Measurements from ENCODE around the gene FPR2.
"Not testable (repeated sequence)": the region's sequence is repeated elsewhere in the genome, so short reads cannot be mapped to it uniquely, and the experiment has no call there.

The FPR2 gene, protein sequence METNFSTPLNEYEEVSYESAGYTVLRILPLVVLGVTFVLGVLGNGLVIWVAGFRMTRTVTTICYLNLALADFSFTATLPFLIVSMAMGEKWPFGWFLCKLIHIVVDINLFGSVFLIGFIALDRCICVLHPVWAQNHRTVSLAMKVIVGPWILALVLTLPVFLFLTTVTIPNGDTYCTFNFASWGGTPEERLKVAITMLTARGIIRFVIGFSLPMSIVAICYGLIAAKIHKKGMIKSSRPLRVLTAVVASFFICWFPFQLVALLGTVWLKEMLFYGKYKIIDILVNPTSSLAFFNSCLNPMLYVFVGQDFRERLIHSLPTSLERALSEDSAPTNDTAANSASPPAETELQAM

GRCh38 chr19:51760697-51761356, at the start of gene FPR2:
FPR2 (plus strand) TSS chr19:51761180; CDS start chr19:51768659, 7,479 bp downstream.
- no peak for DNase-seq (ENCODE audit: low spot score)

DNA sequence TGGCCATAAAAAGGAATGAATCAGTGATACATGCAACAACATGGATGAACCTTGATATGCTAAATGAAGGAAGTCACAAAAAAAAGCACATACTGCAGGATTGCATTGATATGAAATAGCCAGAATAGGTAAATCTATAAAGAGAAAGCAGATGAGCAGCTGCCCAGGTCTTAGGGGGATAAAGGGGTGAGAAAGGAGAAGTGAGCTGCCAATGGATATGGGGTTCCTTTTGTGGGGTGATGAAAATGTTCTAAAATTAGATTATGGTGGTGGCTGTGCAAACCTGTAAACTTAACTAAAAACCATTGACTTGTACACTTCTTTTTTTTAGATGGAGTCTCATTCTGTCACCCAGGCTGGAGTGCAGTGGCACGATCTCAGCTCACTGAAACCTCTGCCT, 49.3 kb upstream of the FPR2 start:
- no peak for DNase-seq (ENCODE audit: low spot score)

DNA sequence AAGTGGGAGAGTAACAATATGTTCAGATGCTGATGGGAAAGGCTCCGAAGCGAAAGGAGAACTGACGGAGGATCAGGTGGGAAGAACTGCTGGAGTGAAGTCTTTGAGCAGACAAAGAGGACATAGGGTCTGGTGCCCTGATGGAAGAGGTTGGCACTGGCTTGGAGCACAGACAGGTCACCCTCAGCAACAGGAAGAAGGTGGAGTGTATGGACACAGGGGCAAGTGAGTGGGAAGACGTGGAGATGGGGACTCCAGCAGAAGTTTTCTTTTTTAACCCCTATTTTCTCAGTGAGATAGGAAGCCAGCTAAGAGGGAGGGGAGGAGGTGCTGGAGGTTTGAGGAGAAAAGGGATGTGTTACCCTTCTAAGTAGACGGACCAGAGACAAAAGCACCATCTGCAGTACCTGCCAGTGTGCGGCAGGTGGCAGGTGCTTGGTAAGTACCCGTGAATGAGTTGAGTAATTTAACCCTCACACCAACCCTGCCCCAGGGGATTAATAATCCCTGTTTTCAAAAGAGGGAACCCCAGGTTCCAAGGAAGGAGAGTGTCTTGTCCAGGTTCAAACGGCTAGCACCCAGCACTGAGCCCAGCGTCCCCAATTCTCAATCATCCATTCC, 48.4 kb upstream of the FPR2 start:
- peak; percentile 45 for DNase-seq (ENCODE audit: low spot score)

- DNase-seq (ENCODE audit: low spot score), result no peak
Measured at GRCh38 chr19:51713319-51714285, 47.4 kb upstream of the FPR2 start.

DNA sequence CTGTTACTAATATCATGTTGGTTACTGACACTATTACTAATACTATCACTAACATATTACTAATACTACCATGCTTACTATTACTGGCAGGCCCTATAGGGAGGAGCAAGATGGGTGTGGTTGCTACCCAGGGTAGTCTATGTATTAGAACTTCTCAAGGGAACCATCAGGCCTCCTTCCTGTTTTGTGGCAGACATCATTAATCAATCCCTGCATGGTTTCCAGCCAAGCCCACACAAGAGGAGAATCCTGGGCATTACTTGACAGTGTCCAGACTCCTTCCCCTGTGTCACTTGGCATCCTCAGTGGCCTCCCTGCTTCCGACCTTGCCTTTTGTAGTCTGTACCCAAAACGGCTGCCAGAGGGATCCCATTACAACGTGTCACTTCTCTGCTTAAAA, 46.1 kb upstream of the FPR2 start:
- DNase-seq (ENCODE audit: low spot score), result no peak

GRCh38 chr19:51715850-51716249, 45.1 kb upstream of the FPR2 start:
- DNase-seq (ENCODE audit: low spot score), result no peak

DNA sequence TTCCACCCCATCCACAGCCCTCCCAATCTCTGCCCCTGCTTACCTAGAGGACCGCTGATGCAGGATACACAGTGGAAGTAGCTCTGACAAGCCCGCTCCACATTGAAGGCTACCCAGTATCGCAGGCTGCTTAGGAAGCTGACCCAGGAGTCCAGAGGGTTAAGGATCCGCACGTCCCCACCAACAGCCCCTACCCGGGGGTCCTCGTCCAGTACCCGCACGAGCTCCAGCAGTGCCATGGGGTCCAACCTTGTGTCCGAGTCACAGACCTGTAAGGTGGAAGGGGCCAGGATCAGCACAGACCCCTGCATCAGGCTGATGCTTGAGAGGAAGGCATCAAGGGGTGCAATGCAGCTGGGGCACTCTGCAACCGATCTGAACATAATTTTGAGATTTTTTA, 44.1 kb upstream of the FPR2 start:
- no peak for DNase-seq (ENCODE audit: low spot score)

DNA sequence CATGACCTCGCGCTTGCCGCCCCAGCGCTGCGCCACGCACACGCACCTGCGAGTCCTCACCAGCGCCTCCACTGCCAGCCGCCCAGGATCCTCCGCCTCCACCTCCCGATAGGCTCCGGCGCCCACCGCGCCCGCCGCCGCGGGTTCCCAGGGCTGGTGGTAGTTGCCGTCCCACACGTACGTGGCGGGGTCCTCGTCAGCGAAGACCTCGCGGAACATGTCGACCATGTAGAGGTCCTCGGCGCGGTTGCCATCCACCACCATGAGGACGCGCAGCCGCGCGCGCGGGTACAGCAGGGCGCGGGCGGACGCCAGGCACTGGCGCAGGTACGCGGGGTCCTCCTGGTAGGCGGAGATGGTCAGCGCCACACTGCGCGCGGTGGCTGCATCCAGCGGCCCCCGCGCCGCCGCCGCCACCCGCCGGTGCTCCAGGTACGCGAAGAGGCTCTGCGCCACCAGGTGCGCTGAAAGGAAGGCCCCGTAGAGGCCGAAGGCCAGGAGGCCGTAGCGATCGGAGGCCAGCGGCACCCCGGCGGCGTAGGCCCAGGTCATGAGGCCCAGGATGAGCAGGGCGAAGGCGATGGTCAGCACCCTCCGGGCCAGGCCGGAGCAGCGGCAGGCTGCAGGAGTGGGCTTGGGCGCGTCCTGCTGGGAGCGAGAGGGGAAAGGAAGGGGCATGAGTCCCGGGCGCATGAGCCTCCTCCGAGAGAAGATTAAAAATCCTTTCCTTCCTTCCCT, 41.6 kb upstream of the FPR2 start:
- no peak for DNase-seq (ENCODE audit: low spot score)

DNA sequence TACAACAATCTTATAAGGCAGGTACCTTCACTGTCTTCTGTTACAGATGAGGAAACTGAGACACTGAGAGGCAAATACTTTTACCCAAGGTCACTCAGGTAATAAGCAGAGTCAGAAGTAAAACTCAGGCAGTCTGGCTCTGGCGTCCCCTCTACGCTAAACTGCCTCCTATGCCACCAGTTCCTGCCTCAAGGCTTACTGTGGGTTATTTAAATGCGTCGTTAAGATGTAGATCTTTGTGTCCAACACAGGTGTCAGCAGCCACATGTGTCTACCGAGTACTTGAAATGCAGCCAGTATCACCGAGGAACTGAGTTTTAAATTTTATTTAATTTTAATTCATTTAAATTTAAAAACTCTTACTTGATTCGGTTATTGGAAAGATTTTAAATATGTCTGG, 39.1 kb upstream of the FPR2 start:
- no peak for DNase-seq (ENCODE audit: low spot score)

DNA sequence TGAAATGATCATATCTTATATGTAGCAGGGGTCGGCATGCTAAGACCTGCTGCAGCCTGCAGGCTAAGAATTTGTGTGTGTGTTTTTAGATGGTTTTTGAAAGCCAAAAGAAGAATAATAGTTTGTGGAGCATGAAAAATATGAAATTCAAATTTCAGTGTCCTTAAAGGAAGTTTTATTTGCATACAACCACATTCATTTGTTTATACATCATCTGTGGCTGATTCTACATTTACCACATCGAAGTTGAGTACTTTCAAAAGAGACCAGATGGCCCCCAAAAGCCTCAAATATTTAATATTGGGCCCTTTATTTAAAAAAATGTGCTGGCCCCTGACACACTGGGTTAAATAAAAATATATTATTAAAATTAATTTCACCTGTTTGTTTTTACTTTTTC, 38.5 kb upstream of the FPR2 start:
- DNase-seq (ENCODE audit: low spot score), result no peak

- no peak for DNase-seq (ENCODE audit: low spot score)
Measured at GRCh38 chr19:51724543-51724942, 36.4 kb upstream of the FPR2 start.

- no peak for DNase-seq (ENCODE audit: low spot score)
Measured at GRCh38 chr19:51726049-51726448, 34.9 kb upstream of the FPR2 start.

- no peak for DNase-seq (ENCODE audit: low spot score)
Measured at GRCh38 chr19:51727349-51727880, 33.6 kb upstream of the FPR2 start.

DNA sequence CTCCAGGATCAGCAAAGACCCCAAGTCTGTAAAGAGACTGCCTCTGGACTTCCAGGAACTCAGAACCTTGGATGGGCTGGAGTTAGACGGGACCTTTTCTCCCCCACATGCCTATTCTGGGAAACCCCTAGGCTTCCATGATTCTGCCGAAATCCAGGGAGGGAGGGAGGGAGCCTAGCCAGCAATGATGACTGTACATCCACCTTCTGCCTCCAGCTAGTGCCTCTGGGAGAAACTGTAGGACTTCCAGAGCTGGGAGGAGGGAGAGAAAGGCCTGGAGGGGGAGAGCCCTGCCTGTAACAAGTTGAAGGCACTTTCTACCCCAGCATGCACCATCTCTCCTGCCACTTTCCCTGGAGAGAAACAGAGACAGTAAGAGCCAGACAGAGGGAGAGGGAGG, 31.2 kb upstream of the FPR2 start:
- no peak for DNase-seq (ENCODE audit: low spot score)

- DNase-seq (ENCODE audit: low spot score), result no peak
Measured at GRCh38 chr19:51733742-51734522, 27.0 kb upstream of the FPR2 start.

- no peak for DNase-seq (ENCODE audit: low spot score)
Measured at GRCh38 chr19:51735759-51736449, 25.1 kb upstream of the FPR2 start.

- DNase-seq (ENCODE audit: low spot score), result no peak
Measured at GRCh38 chr19:51737389-51737788, 23.6 kb upstream of the FPR2 start.

GRCh38 chr19:51737924-51738323, 23.1 kb upstream of the FPR2 start:
- no peak for DNase-seq (ENCODE audit: low spot score)

GRCh38 chr19:51738523-51738922, 22.5 kb upstream of the FPR2 start:
- DNase-seq (ENCODE audit: low spot score), result not testable (repeated sequence)

Measured in NAMALWA (cell line).